Measurements from ENCODE around the gene RORB.
"Not testable (repeated sequence)": the region's sequence is repeated elsewhere in the genome, so short reads cannot be mapped to it uniquely, and the experiment has no call there.

RORB gene

GRCh38 chr9:74517188-74517587, 20.1 kb downstream of the RORB start:
- no peak for DNase-seq

GRCh38 chr9:74519419-74519818, 22.3 kb downstream of the RORB start:
- no peak for DNase-seq

GRCh38 chr9:74521009-74521408, 23.9 kb downstream of the RORB start:
- DNase-seq: no peak

- no peak for DNase-seq
These were observed 27.2 kb downstream of the RORB start for GRCh38 chr9:74524289-74524688.

- DNase-seq: no peak
These were observed 29.1 kb downstream of the RORB start for GRCh38 chr9:74526215-74526614.

- DNase-seq: no peak
These were observed 30.6 kb downstream of the RORB start for GRCh38 chr9:74527718-74528117.

- no peak for DNase-seq
These were observed 31.1 kb downstream of the RORB start for GRCh38 chr9:74528207-74528606.

- DNase-seq: not testable (repeated sequence)
These were observed 33.3 kb downstream of the RORB start for GRCh38 chr9:74530458-74530857.

- DNase-seq: no peak
These were observed 36.1 kb downstream of the RORB start for GRCh38 chr9:74533253-74533652.

GRCh38 chr9:74534841-74535240, 37.7 kb downstream of the RORB start:
- no peak for DNase-seq

GRCh38 chr9:74543145-74543544, 46.0 kb downstream of the RORB start:
- no peak for DNase-seq

GRCh38 chr9:74551266-74551665, 54.1 kb downstream of the RORB start:
- DNase-seq: no peak

GRCh38 chr9:74554751-74555419, 57.8 kb downstream of the RORB start:
- no peak for DNase-seq

- DNase-seq: no peak
These were observed 58.4 kb downstream of the RORB start for GRCh38 chr9:74555565-74555964.

- DNase-seq: no peak
These were observed 59.5 kb downstream of the RORB start for GRCh38 chr9:74556685-74557084.

GRCh38 chr9:74557571-74557970, 60.4 kb downstream of the RORB start:
- no peak for DNase-seq

GRCh38 chr9:74562611-74563010, 65.5 kb downstream of the RORB start:
- no peak for DNase-seq

GRCh38 chr9:74570879-74571512, 73.9 kb downstream of the RORB start:
- peak; percentile 13 for DNase-seq

GRCh38 chr9:74573640-74574191, 76.6 kb downstream of the RORB start:
- DNase-seq: no peak

GRCh38 chr9:74576176-74576575, 79.0 kb downstream of the RORB start:
- DNase-seq: no peak

GRCh38 chr9:74577956-74578355, 80.8 kb downstream of the RORB start:
- DNase-seq: no peak

GRCh38 chr9:74589576-74589975, 92.4 kb downstream of the RORB start:
- no peak for DNase-seq

GRCh38 chr9:74595286-74595685, 98.2 kb downstream of the RORB start:
- DNase-seq: no peak

GRCh38 chr9:74598874-74599273, 101.7 kb downstream of the RORB start:
- DNase-seq: no peak
